Right lung (tissue), 10 donors: ENCODE results near the gene NUDT9. TPM values are rescaled to one million over a fixed set of nuclear protein-coding genes. Genes with fewer than 3 reads are reported as not detected.
A peak's percentile ranks its signal among the peaks of the same experiment; 100 is the strongest.
"Not testable (repeated sequence)": the region's sequence is repeated elsewhere in the genome, so short reads cannot be mapped to it uniquely, and the experiment has no call there.

ENCODE experiments used
- DNase-seq, 2 donors: peaks; one replicate each; pipeline ENCODE4 v3.0.0-alpha.2; 2013
- long read RNA-seq, 8 donors: transcript quantifications; one replicate each; lab custom pipeline, GENCODE V29; 2026
- polyA plus RNA-seq, 5 donors: library from polyadenylated mRNA; unstranded; fragments of 120-200 nt; gene quantifications; one replicate each; pipeline versions ENCODE4 v1.2.1 to v1.2.3, GENCODE V29; 2013; ENCODE audit warnings: inconsistent platforms in 1 of 5, low replicate concordance in 1 of 5; ENCODE audit not compliant: insufficient read length in 5 of 5, insufficient read depth in 1 of 5

The NUDT9 gene
- polyA plus RNA-seq, result 10 to 100 TPM; 45.1 to 55.9 (median 50.5) TPM
- long read RNA-seq, donor 1, transcript NUDT9-201 (8 exons, 1,701 nt), result major isoform, 16 of 1,693 reads
- long read RNA-seq, donor 1, partial matches to known transcripts, result 1,432 of 1,693 reads
- long read RNA-seq, donor 1, other reads (novel, unspliced or antisense), result 245 of 1,693 reads
- long read RNA-seq, donor 2, transcript NUDT9-201 (8 exons, 1,701 nt), result major isoform, 8 of 1,019 reads
- long read RNA-seq, donor 2, partial matches to known transcripts, result 832 of 1,019 reads
- long read RNA-seq, donor 2, other reads (novel, unspliced or antisense), result 179 of 1,019 reads
- long read RNA-seq, donor 3, transcript NUDT9-201 (8 exons, 1,701 nt), result major isoform, 11 of 22 reads
- long read RNA-seq, donor 3, partial matches to known transcripts, result 10 of 22 reads
- long read RNA-seq, donor 3, other reads (novel, unspliced or antisense), result 0 of 22 reads
- long read RNA-seq, donor 4, transcript NUDT9-201 (8 exons, 1,701 nt), result major isoform, 6 of 1,018 reads
- long read RNA-seq, donor 4, partial matches to known transcripts, result 872 of 1,018 reads
- long read RNA-seq, donor 4, other reads (novel, unspliced or antisense), result 140 of 1,018 reads
- long read RNA-seq, donor 5, transcript NUDT9-201 (8 exons, 1,701 nt), result major isoform, 10 of 23 reads
- long read RNA-seq, donor 5, partial matches to known transcripts, result 13 of 23 reads
- long read RNA-seq, donor 5, other reads (novel, unspliced or antisense), result 0 of 23 reads
- long read RNA-seq, donor 6, transcript NUDT9-201 (8 exons, 1,701 nt), result major isoform, 17 of 45 reads
- long read RNA-seq, donor 6, partial matches to known transcripts, result 28 of 45 reads
- long read RNA-seq, donor 6, other reads (novel, unspliced or antisense), result 0 of 45 reads
- long read RNA-seq, donor 7, transcript NUDT9-201 (8 exons, 1,701 nt), result major isoform, 9 of 10 reads
- long read RNA-seq, donor 7, partial matches to known transcripts, result 0 of 10 reads
- long read RNA-seq, donor 7, other reads (novel, unspliced or antisense), result 0 of 10 reads
- long read RNA-seq, donor 8, transcript NUDT9-201 (8 exons, 1,701 nt), result major isoform, 8 of 9 reads
- long read RNA-seq, donor 8, partial matches to known transcripts, result 0 of 9 reads
- long read RNA-seq, donor 8, other reads (novel, unspliced or antisense), result 0 of 9 reads

GRCh38 chr4:87422104-87423052 is at the start of gene NUDT9:
Gene NUDT9 (plus strand): TSS chr4:87422573. CDS start chr4:87422906, 333 bp downstream.
- peak; percentile 95 for DNase-seq

GRCh38 chr4:87375719-87376291 is 46.6 kb upstream of the NUDT9 start:
- peak; percentile 48 to 66 for DNase-seq

GRCh38 chr4:87377816-87378215 is 44.6 kb upstream of the NUDT9 start:
- no peak for DNase-seq

GRCh38 chr4:87382116-87382515 is 40.3 kb upstream of the NUDT9 start:
- DNase-seq, result no peak

- DNase-seq, result no peak
These were observed 39.4 kb upstream of the NUDT9 start for GRCh38 chr4:87382931-87383330.

GRCh38 chr4:87384466-87385132 is 37.8 kb upstream of the NUDT9 start:
- not testable (repeated sequence) for DNase-seq

GRCh38 chr4:87387237-87387636 is 35.1 kb upstream of the NUDT9 start:
- no peak for DNase-seq

- no peak for DNase-seq
These were observed 33.5 kb upstream of the NUDT9 start for GRCh38 chr4:87388901-87389300.

GRCh38 chr4:87390055-87390454 is 32.3 kb upstream of the NUDT9 start:
- DNase-seq, result not testable (repeated sequence)

GRCh38 chr4:87390551-87390890 is 31.9 kb upstream of the NUDT9 start:
- no peak for DNase-seq

GRCh38 chr4:87390891-87391575 is 31.3 kb upstream of the NUDT9 start, which contains the start of gene HSD17B11:
Gene HSD17B11 (minus strand): TSS chr4:87391188. CDS start chr4:87391070, 118 bp downstream.
- peak; percentile 90 to 95 for DNase-seq

- DNase-seq, result no peak
These were observed 30.8 kb upstream of the NUDT9 start for GRCh38 chr4:87391576-87392054.

- DNase-seq, result no peak
These were observed 30.2 kb upstream of the NUDT9 start for GRCh38 chr4:87392183-87392582.

- DNase-seq, result not testable (repeated sequence)
These were observed 27.3 kb upstream of the NUDT9 start for GRCh38 chr4:87395073-87395472.

GRCh38 chr4:87395851-87396250 is 26.5 kb upstream of the NUDT9 start:
- not testable (repeated sequence) for DNase-seq

- no peak for DNase-seq
These were observed 23.2 kb upstream of the NUDT9 start for GRCh38 chr4:87399148-87399547.

- no peak for DNase-seq
These were observed 22.4 kb upstream of the NUDT9 start for GRCh38 chr4:87399954-87400353.

GRCh38 chr4:87403732-87404131 is 18.6 kb upstream of the NUDT9 start:
- DNase-seq, result peak in 1 of 2 donors; percentile 49
